Tibial nerve (tissue), 4 donors: ENCODE measurements around the gene USP7. TPM values are rescaled to one million over a fixed set of nuclear protein-coding genes. Genes with fewer than 3 reads are reported as not detected.
A peak's percentile ranks its signal among the peaks of the same experiment; 100 is the strongest.

Experiments used
- DNase-seq, 2 donors: peaks; one replicate each; pipeline ENCODE4 v3.0.0-alpha.2; 2019; ENCODE audit warnings: low spot score in 2 of 2
- H3K27ac ChIP-seq, 4 donors: fragments of 200-600 bp; sonication (generic) in 3 of 4; one replicate each; pipeline ENCODE4 v1.5.1; 2017 to 2019; ENCODE audit warnings: mild to moderate bottlenecking in 1 of 4
- H3K27me3 ChIP-seq, 2 donors: fragments of 200-600 bp; sonication (generic) in 1 of 2; one replicate each; pipeline versions ENCODE4 v1.5.1 to v1.6.0; 2017 to 2019
- H3K36me3 ChIP-seq, 3 donors: fragments of 200-600 bp; sonication (generic); one replicate each; pipeline ENCODE4 v1.5.1; 2018 to 2019
- H3K4me1 ChIP-seq, 4 donors: fragments of 200-600 bp; sonication (generic) in 3 of 4; one replicate each; pipeline ENCODE4 v1.5.1; 2017 to 2019
- H3K4me3 ChIP-seq, 4 donors: fragments of 200-600 bp; sonication (generic) in 3 of 4; one replicate each; pipeline ENCODE4 v1.5.1; 2017 to 2019; ENCODE audit warnings: mild to moderate bottlenecking in 1 of 4, moderate library complexity in 1 of 4
- H3K9me3 ChIP-seq, 4 donors: fragments of 200-600 bp; sonication (generic) in 3 of 4; one replicate each; pipeline ENCODE4 v1.5.1; 2017 to 2019
- CTCF ChIP-seq, 5 experiments: fragments of 200-600 bp in 3 of 5; fragments of 450-650 bp in 2 of 5; sonication (generic) in 3 of 5; IDR thresholded peaks; one replicate each; pipeline ENCODE4 v1.5.1; 2016 to 2019; ENCODE audit warnings: antibody characterized with exemption in 5 of 5, mild to moderate bottlenecking in 3 of 5, moderate library complexity in 2 of 5
- EP300 ChIP-seq, 2 donors: sonication (generic); formaldehyde crosslinking; IDR thresholded peaks; one replicate each; pipeline ENCODE4 v1.6.1; 2017; ENCODE audit warnings: antibody characterized with exemption in 2 of 2, mild to moderate bottlenecking in 1 of 2
- POLR2A ChIP-seq, 2 donors: fragments of 450-650 bp; IDR thresholded peaks; one replicate each; pipeline ENCODE4 v1.6.1; 2017; ENCODE audit warnings: antibody characterized with exemption in 2 of 2, mild to moderate bottlenecking in 2 of 2, moderate library complexity in 2 of 2
- WGBS, 2 donors: methylation state at CpG; one replicate each; pipeline ENCODE4 v1.1.5; 2018; 5-methylcytosine and 5-hydroxymethylcytosine counted together
- total RNA-seq, 4 donors: library from RNA; depleted of rRNA; stranded (reverse); fragments of >200 nt; gene quantifications; one replicate each; pipeline ENCODE4 v1.1.0, GENCODE V29; 2016

Gene USP7
- total RNA-seq, 4 donors from 2014 or later: 83.4 to 114 (median 89.6) TPM

- 73 to 81% methylated on average over 2 of the region's 2 CpGs for WGBS, 2 donors
- no peaks in the 10 kb centered on the region for H3K9me3 ChIP-seq
- H3K27ac ChIP-seq: peak overlapping the region in 2 of 4 donors; percentile 37 to 53
- H3K4me1 ChIP-seq: peaks cover 0 to 91% (median 69%) of the 10 kb centered on the region in 4 donors
- no peaks in the 10 kb centered on the region for H3K36me3 ChIP-seq
- no peak overlapping the region for H3K4me3 ChIP-seq
- no peak for DNase-seq
- no peaks in the 10 kb centered on the region for H3K27me3 ChIP-seq
- TF ChIP-seq CTCF (IDR thresholded peaks at IDR 0.05) (no peak), EP300 (IDR thresholded peaks at IDR 0.05) (no peak), POLR2A (IDR thresholded peaks at IDR 0.05) (no peak)
Measured at GRCh38 chr16:8957063-8957397, 6.7 kb downstream of the USP7 start.

- WGBS, 2 donors: 64 to 66% methylated on average over 21 of the region's 21 CpGs
- DNase-seq: peak in 1 of 2 donors; percentile 37
- Histone ChIP-seq H3K36me3 (no peaks in the 10 kb centered on the region), H3K9me3 (no peaks in the 10 kb centered on the region), H3K4me1 (peaks cover 0 to 91% (median 69%) of the 10 kb centered on the region in 4 donors), H3K27me3 (no peaks in the 10 kb centered on the region), H3K27ac (peak overlapping the region in 2 of 4 donors; percentile 37 to 53), H3K4me3 (no peak overlapping the region)
- TF ChIP-seq EP300 (IDR thresholded peaks at IDR 0.05) (no peak), CTCF (IDR thresholded peaks at IDR 0.05) (no peak), POLR2A (IDR thresholded peaks at IDR 0.05) (no peak)
Measured at GRCh38 chr16:8956265-8957062, 7.2 kb downstream of the USP7 start.

GRCh38 chr16:8955828-8956227, 7.9 kb downstream of the USP7 start:
- Histone ChIP-seq H3K4me3 (no peak overlapping the region), H3K9me3 (no peaks in the 10 kb centered on the region), H3K4me1 (peaks cover 0 to 91% (median 69%) of the 10 kb centered on the region in 4 donors), H3K27ac (no peak overlapping the region), H3K36me3 (no peaks in the 10 kb centered on the region), H3K27me3 (no peaks in the 10 kb centered on the region)
- 61 to 72% methylated on average over 2 of the region's 2 CpGs for WGBS, 2 donors
- no peak for DNase-seq
- TF ChIP-seq CTCF (IDR thresholded peaks at IDR 0.05) (no peak), EP300 (IDR thresholded peaks at IDR 0.05) (no peak), POLR2A (IDR thresholded peaks at IDR 0.05) (no peak)

GRCh38 chr16:8953064-8953463, 10.6 kb downstream of the USP7 start:
- Histone ChIP-seq H3K4me3 (no peak overlapping the region), H3K27ac (no peak overlapping the region), H3K27me3 (no peaks in the 10 kb centered on the region), H3K4me1 (peaks cover 0 to 91% (median 62%) of the 10 kb centered on the region in 4 donors), H3K9me3 (no peaks in the 10 kb centered on the region), H3K36me3 (no peaks in the 10 kb centered on the region)
- 78 to 86% methylated on average over 11 of the region's 11 CpGs for WGBS, 2 donors
- no peak for DNase-seq
- TF ChIP-seq POLR2A (IDR thresholded peaks at IDR 0.05) (no peak), EP300 (IDR thresholded peaks at IDR 0.05) (no peak), CTCF (IDR thresholded peaks at IDR 0.05) (no peak)

- no peak for TF ChIP-seq CTCF (IDR thresholded peaks at IDR 0.05)
- TF ChIP-seq EP300 (IDR thresholded peaks at IDR 0.05): no peak
- no peak for TF ChIP-seq POLR2A (IDR thresholded peaks at IDR 0.05)
- 87 to 89% methylated on average over 7 of the region's 7 CpGs for WGBS, 2 donors
- Histone ChIP-seq H3K27me3 (no peaks in the 10 kb centered on the region), H3K27ac (no peak overlapping the region), H3K4me1 (peaks cover 0 to 91% (median 58%) of the 10 kb centered on the region in 4 donors), H3K36me3 (no peaks in the 10 kb centered on the region), H3K4me3 (no peak overlapping the region), H3K9me3 (no peaks in the 10 kb centered on the region)
- no peak for DNase-seq
Measured at GRCh38 chr16:8952281-8952751, 11.4 kb downstream of the USP7 start.
